ENCODE measurements around the gene PRRC2B.
"Not testable (repeated sequence)": the region's sequence is repeated elsewhere in the genome, so short reads cannot be mapped to it uniquely, and the experiment has no call there.

Gene PRRC2B

DNA sequence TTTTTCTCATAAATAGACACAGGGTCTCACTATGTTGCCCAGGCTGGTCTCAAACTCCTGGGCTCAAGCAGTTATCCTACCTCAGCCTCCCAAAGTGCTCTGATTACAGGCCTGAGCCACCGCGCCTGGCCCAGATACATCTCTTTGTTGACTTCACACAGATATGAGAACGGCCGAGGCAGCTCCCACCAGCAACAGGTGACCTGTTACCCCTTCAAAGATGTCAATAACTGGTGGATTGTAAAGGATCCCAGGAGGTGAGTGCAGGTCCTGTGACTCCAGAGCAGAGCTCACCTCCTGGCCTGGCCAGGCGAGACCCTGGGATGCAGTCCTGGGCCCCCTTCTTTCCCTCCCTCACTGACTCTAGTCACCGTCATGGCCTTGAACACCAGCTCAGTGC, 118.0 kb downstream of the PRRC2B start:
- Histone ChIP-seq H3K4me2 (ENCODE audit: low read length) (no peak overlapping the region), H4K20me1 (ENCODE audit: insufficient read depth, low read length) (no peaks in the 10 kb centered on the region), H3K9me3 (ENCODE audit: insufficient read depth, low read length) (no peaks in the 10 kb centered on the region), H3K27me3 (ENCODE audit: low read depth, low read length) (no peaks in the 10 kb centered on the region), H3K27ac (ENCODE audit: low read length) (no peak overlapping the region), H2AFZ (ENCODE audit: low read depth, low read length) (no peak overlapping the region), H3K9ac (ENCODE audit: low read length) (no peak overlapping the region), H3K4me1 (ENCODE audit: low read length) (no peaks in the 10 kb centered on the region), H3K4me3 (ENCODE audit: low read length) (no peak overlapping the region), H3K36me3 (replicated peaks; ENCODE audit: low read depth, low read length) (peaks cover 29% of the 10 kb centered on the region), H3K79me2 (ENCODE audit: low read length) (no peaks in the 10 kb centered on the region)
- no peak for TF ChIP-seq EZH2phosphoT487 (IDR thresholded peaks at IDR 0.05; ENCODE audit: low read depth)
- TF ChIP-seq, protein P1, sequence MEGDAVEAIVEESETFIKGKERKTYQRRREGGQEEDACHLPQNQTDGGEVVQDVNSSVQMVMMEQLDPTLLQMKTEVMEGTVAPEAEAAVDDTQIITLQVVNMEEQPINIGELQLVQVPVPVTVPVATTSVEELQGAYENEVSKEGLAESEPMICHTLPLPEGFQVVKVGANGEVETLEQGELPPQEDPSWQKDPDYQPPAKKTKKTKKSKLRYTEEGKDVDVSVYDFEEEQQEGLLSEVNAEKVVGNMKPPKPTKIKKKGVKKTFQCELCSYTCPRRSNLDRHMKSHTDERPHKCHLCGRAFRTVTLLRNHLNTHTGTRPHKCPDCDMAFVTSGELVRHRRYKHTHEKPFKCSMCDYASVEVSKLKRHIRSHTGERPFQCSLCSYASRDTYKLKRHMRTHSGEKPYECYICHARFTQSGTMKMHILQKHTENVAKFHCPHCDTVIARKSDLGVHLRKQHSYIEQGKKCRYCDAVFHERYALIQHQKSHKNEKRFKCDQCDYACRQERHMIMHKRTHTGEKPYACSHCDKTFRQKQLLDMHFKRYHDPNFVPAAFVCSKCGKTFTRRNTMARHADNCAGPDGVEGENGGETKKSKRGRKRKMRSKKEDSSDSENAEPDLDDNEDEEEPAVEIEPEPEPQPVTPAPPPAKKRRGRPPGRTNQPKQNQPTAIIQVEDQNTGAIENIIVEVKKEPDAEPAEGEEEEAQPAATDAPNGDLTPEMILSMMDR (IDR thresholded peaks at IDR 0.05; ENCODE audit: low read depth, low read length): no peak

DNA sequence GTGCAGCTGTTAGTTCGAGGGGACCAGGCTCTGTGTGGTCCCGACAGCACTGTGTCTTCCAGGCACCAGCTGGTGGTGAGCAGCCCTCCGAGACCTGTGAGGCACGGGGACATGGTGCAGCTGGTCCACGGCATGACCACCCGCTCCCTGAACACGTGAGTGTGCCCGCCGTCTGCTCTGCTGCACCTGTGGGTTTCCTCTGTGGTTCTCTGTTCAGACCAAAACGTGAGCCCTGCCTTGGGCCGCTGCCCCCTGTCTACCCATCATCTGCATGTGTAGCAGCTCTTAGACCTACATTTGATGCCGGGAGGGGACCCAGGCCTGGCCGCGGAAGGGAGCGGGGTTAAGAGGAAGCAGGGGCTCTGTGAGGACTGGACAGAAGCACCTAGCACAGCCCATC, 119.3 kb downstream of the PRRC2B start:
- H3K36me3 ChIP-seq (replicated peaks; ENCODE audit: low read depth, low read length): peaks cover 32% of the 10 kb centered on the region
- no peak overlapping the region for H3K4me2 ChIP-seq (ENCODE audit: low read length)
- H3K4me3 ChIP-seq (ENCODE audit: low read length): no peak overlapping the region
- H3K9ac ChIP-seq (ENCODE audit: low read length): no peak overlapping the region
- no peak overlapping the region for H3K27ac ChIP-seq (ENCODE audit: low read length)
- H3K9me3 ChIP-seq (ENCODE audit: insufficient read depth, low read length): no peaks in the 10 kb centered on the region
- H3K27me3 ChIP-seq (ENCODE audit: low read depth, low read length): no peaks in the 10 kb centered on the region
- no peak overlapping the region for H2AFZ ChIP-seq (ENCODE audit: low read depth, low read length)
- no peaks in the 10 kb centered on the region for H4K20me1 ChIP-seq (ENCODE audit: insufficient read depth, low read length)
- TF ChIP-seq EZH2phosphoT487 (IDR thresholded peaks at IDR 0.05; ENCODE audit: low read depth): no peak
- TF ChIP-seq, protein P1 (IDR thresholded peaks at IDR 0.05; ENCODE audit: low read depth, low read length): no peak
- no peaks in the 10 kb centered on the region for H3K4me1 ChIP-seq (ENCODE audit: low read length)
- H3K79me2 ChIP-seq (ENCODE audit: low read length): no peaks in the 10 kb centered on the region

DNA sequence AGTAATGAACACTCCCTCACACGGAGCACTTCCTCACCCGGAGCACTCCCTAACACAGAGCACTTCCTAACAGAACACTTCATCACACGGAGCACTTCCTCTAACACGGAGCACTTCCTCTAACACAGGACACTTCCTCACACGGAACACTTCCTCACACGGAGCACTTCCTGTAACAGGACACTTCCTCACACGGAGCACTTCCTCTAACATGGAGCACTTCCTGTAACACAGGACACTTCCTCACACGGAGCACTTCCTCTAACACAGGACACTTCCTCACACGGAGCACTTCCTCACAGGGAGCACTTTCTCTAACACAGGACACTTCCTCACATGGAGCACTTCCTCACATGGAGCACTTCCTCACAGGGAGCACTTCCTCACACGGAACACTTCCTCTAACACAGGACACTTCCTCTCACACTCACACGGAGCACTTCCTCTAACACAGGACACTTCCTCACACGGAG, 121.7 kb downstream of the PRRC2B start:
- H3K36me3 ChIP-seq (replicated peaks; ENCODE audit: low read depth, low read length): peaks cover 31% of the 10 kb centered on the region

GRCh38 chr9:131516100-131516499, 122.2 kb downstream of the PRRC2B start:
- H4K20me1 ChIP-seq (ENCODE audit: insufficient read depth, low read length): no peaks in the 10 kb centered on the region
- H3K79me2 ChIP-seq (ENCODE audit: low read length): no peaks in the 10 kb centered on the region
- peaks cover 27% of the 10 kb centered on the region for H3K36me3 ChIP-seq (replicated peaks; ENCODE audit: low read depth, low read length)
- H3K27ac ChIP-seq (ENCODE audit: low read length): no peak overlapping the region
- H3K9ac ChIP-seq (ENCODE audit: low read length): no peak overlapping the region
- TF ChIP-seq EZH2phosphoT487 (IDR thresholded peaks at IDR 0.05; ENCODE audit: low read depth): no peak
- TF ChIP-seq, protein P1 (IDR thresholded peaks at IDR 0.05; ENCODE audit: low read depth, low read length): no peak
- no peaks in the 10 kb centered on the region for H3K27me3 ChIP-seq (ENCODE audit: low read depth, low read length)
- no peaks in the 10 kb centered on the region for H3K4me1 ChIP-seq (ENCODE audit: low read length)
- no peaks in the 10 kb centered on the region for H3K9me3 ChIP-seq (ENCODE audit: insufficient read depth, low read length)
- H2AFZ ChIP-seq (ENCODE audit: low read depth, low read length): no peak overlapping the region
- H3K4me2 ChIP-seq (ENCODE audit: low read length): no peak overlapping the region
- H3K4me3 ChIP-seq (ENCODE audit: low read length): no peak overlapping the region

More for the DNA sequence above, 121.7 kb downstream of the PRRC2B start:
- H3K9ac ChIP-seq (ENCODE audit: low read length); H2AFZ ChIP-seq (ENCODE audit: low read depth, low read length); H3K4me3 ChIP-seq (ENCODE audit: low read length); H3K27me3 ChIP-seq (ENCODE audit: low read depth, low read length); H3K4me2 ChIP-seq (ENCODE audit: low read length); H3K79me2 ChIP-seq (ENCODE audit: low read length); H3K27ac ChIP-seq (ENCODE audit: low read length); H3K9me3 ChIP-seq (ENCODE audit: insufficient read depth, low read length); H4K20me1 ChIP-seq (ENCODE audit: insufficient read depth, low read length); H3K4me1 ChIP-seq (ENCODE audit: low read length): not testable (repeated sequence)

GRCh38 chr9:131516930-131517329, 123.0 kb downstream of the PRRC2B start:
- H3K4me3 ChIP-seq (ENCODE audit: low read length): no peak overlapping the region
- no peak overlapping the region for H3K4me2 ChIP-seq (ENCODE audit: low read length)
- H3K4me1 ChIP-seq (ENCODE audit: low read length): no peaks in the 10 kb centered on the region
- TF ChIP-seq, protein P1 (IDR thresholded peaks at IDR 0.05; ENCODE audit: low read depth, low read length): no peak
- no peak for TF ChIP-seq EZH2phosphoT487 (IDR thresholded peaks at IDR 0.05; ENCODE audit: low read depth)
- H3K9ac ChIP-seq (ENCODE audit: low read length): no peak overlapping the region
- H4K20me1 ChIP-seq (ENCODE audit: insufficient read depth, low read length): no peaks in the 10 kb centered on the region
- no peaks in the 10 kb centered on the region for H3K9me3 ChIP-seq (ENCODE audit: insufficient read depth, low read length)
- H3K27ac ChIP-seq (ENCODE audit: low read length): no peak overlapping the region
- no peak overlapping the region for H2AFZ ChIP-seq (ENCODE audit: low read depth, low read length)
- H3K36me3 ChIP-seq (replicated peaks; ENCODE audit: low read depth, low read length): peaks cover 25% of the 10 kb centered on the region
- H3K27me3 ChIP-seq (ENCODE audit: low read depth, low read length): no peaks in the 10 kb centered on the region
- H3K79me2 ChIP-seq (ENCODE audit: low read length): no peaks in the 10 kb centered on the region
